H9 (cell line): Measurements from ENCODE around the gene DOCK2. TPM values are rescaled to one million over a fixed set of nuclear protein-coding genes. Genes with fewer than 3 reads are reported as not detected.

Source experiments
- DNase-seq: peaks from one replicate; pipeline ENCODE4 v3.0.0-alpha.2; 2017
- H2AFZ ChIP-seq: one replicate; pipeline ENCODE4 v1.6.1; 2013; ENCODE audit warnings: mild to moderate bottlenecking, low read length, control low read depth, moderate library complexity
- H2AK5ac ChIP-seq: 2 replicates; pipeline ENCODE4 v1.6.1; 2013; ENCODE audit warnings: low read length, control low read depth, mixed read lengths; ENCODE audit not compliant: insufficient read length
- H2BK120ac ChIP-seq: one replicate; pipeline ENCODE4 v1.6.1; 2013; ENCODE audit warnings: low read depth, mild to moderate bottlenecking, low read length, control low read depth, inconsistent platforms; ENCODE audit not compliant: poor library complexity, severe bottlenecking
- H2BK12ac ChIP-seq: 2 replicates; pipeline ENCODE4 v1.6.1; 2013; ENCODE audit warnings: low read length, control low read depth, mixed read lengths, low read depth; ENCODE audit not compliant: insufficient read length
- H2BK15ac ChIP-seq: 2 replicates; pipeline ENCODE4 v1.6.1; 2013; ENCODE audit warnings: low read depth, low read length, control low read depth
- H2BK20ac ChIP-seq: one replicate; pipeline ENCODE4 v1.6.1; 2013; ENCODE audit warnings: low read depth, mild to moderate bottlenecking, low read length, control low read depth, inconsistent platforms; ENCODE audit not compliant: poor library complexity, severe bottlenecking
- H2BK5ac ChIP-seq: 2 replicates; pipeline ENCODE4 v1.6.1; 2013; ENCODE audit warnings: low read length, control low read depth, mixed read lengths; ENCODE audit not compliant: insufficient read length
- H3K14ac ChIP-seq: 2 replicates; pipeline ENCODE4 v1.6.1; 2013; ENCODE audit warnings: low read length, control low read depth; ENCODE audit not compliant: insufficient read depth
- H3K18ac ChIP-seq: 2 replicates; pipeline ENCODE4 v1.6.1; 2013; ENCODE audit warnings: low read depth, mild to moderate bottlenecking, mixed read lengths, low read length, control low read depth; ENCODE audit not compliant: insufficient read length
- H3K23ac ChIP-seq: 2 replicates; pipeline ENCODE4 v1.6.1; 2013; ENCODE audit warnings: low read length, control low read depth, mixed read lengths, low read depth; ENCODE audit not compliant: insufficient read length
- H3K23me2 ChIP-seq: 2 replicates; pipeline ENCODE4 v1.6.1; 2013; ENCODE audit warnings: low read depth, mild to moderate bottlenecking, mixed read lengths, low read length, control low read depth; ENCODE audit not compliant: insufficient read length, poor library complexity, severe bottlenecking
- H3K27ac ChIP-seq: 2 replicates; pipeline ENCODE4 v1.5.1; 2013; ENCODE audit warnings: low read length, control low read depth, mixed read lengths, low read depth; ENCODE audit not compliant: insufficient read length
- H3K27me3 ChIP-seq: 2 replicates; pipeline ENCODE4 v1.6.1; 2013; ENCODE audit warnings: low read length, control low read depth, inconsistent platforms; ENCODE audit not compliant: insufficient read depth
- H3K4ac ChIP-seq: 2 replicates; pipeline ENCODE4 v1.6.1; 2013; ENCODE audit warnings: low read depth, mild to moderate bottlenecking, control low read depth, inconsistent platforms, low read length, moderate library complexity
- H3K4me1 ChIP-seq: 2 replicates; pipeline ENCODE4 v1.6.1; 2013; ENCODE audit warnings: low read length, control low read depth, inconsistent platforms; ENCODE audit not compliant: insufficient read depth
- H3K4me2 ChIP-seq: 2 replicates; pipeline ENCODE4 v1.6.1; 2013; ENCODE audit warnings: low read length, control low read depth, mixed read lengths; ENCODE audit not compliant: insufficient read length, insufficient read depth
- H3K56ac ChIP-seq: 2 replicates; pipeline ENCODE4 v1.6.1; 2013; ENCODE audit warnings: low read depth, mild to moderate bottlenecking, mixed read lengths, low read length, control low read depth; ENCODE audit not compliant: insufficient read length
- H3K79me1 ChIP-seq: 2 replicates; pipeline ENCODE4 v1.6.1; 2013; ENCODE audit warnings: low read depth, mild to moderate bottlenecking, moderate library complexity, low read length, control low read depth, inconsistent platforms; ENCODE audit not compliant: insufficient read depth, poor library complexity, severe bottlenecking
- H3K79me2 ChIP-seq: 2 replicates; pipeline ENCODE4 v1.6.1; 2013; ENCODE audit warnings: low read length, control low read depth, inconsistent platforms; ENCODE audit not compliant: insufficient read depth
- H3K9ac ChIP-seq: 2 replicates; pipeline ENCODE4 v1.6.1; 2013; ENCODE audit warnings: low read length, control low read depth, mixed read lengths; ENCODE audit not compliant: insufficient read length; ENCODE audit errors: extremely low read depth
- H3K9me3 ChIP-seq: one replicate; pipeline ENCODE4 v1.6.1; 2013; ENCODE audit warnings: low read depth, low read length, inconsistent platforms; ENCODE audit not compliant: control insufficient read depth
- H3T11ph ChIP-seq: one replicate; pipeline ENCODE4 v1.6.1; 2013; ENCODE audit warnings: mild to moderate bottlenecking, low read length, control low read depth, inconsistent platforms
- H4K20me1 ChIP-seq: one replicate; pipeline ENCODE4 v1.6.1; 2013; ENCODE audit not compliant: control insufficient read depth, insufficient read length, insufficient read depth
- H4K5ac ChIP-seq: 2 replicates; pipeline ENCODE4 v1.6.1; 2013; ENCODE audit warnings: low read depth, mild to moderate bottlenecking, mixed read lengths, low read length, control low read depth; ENCODE audit not compliant: insufficient read length
- H4K8ac ChIP-seq: replicated peaks from 2 replicates; pipeline ENCODE4 v1.6.1; 2013; ENCODE audit warnings: low read length, control low read depth, mixed read lengths, low read depth; ENCODE audit not compliant: insufficient read length
- H4K91ac ChIP-seq: 2 replicates; pipeline ENCODE4 v1.6.1; 2013; ENCODE audit warnings: low read depth, mild to moderate bottlenecking, moderate library complexity, mixed read lengths, low read length, control low read depth; ENCODE audit not compliant: insufficient read length
- H3K27ac Mint-ChIP-seq, 3 experiments: 2 replicates in 2 of 3; 3 replicates in 1 of 3; pipeline ENCODE4 v1.8.0; 2020 to 2021; ENCODE audit warnings: mixed read lengths in 3 of 3, mild to moderate bottlenecking in 1 of 3, moderate library complexity in 1 of 3
- H3K27me3 Mint-ChIP-seq: 2 replicates; pipeline ENCODE4 v1.8.0; 2021; ENCODE audit warnings: low read depth, mild to moderate bottlenecking, moderate library complexity, mixed read lengths
- H3K36me3 Mint-ChIP-seq, 3 experiments: 2 replicates in 2 of 3; 3 replicates in 1 of 3; pipeline ENCODE4 v1.8.0; 2020 to 2021; ENCODE audit warnings: low read depth in 3 of 3, mixed read lengths in 3 of 3; ENCODE audit not compliant: insufficient read depth in 1 of 3
- H3K4me1 Mint-ChIP-seq, 2 experiments: 2 replicates each; pipeline ENCODE4 v1.8.0; 2020; ENCODE audit warnings: mixed read lengths in 2 of 2
- H3K4me3 Mint-ChIP-seq, 2 experiments: 2 replicates in 1 of 2; 3 replicates in 1 of 2; pipeline ENCODE4 v1.8.0; 2020 to 2021; ENCODE audit warnings: mild to moderate bottlenecking in 2 of 2, mixed read lengths in 2 of 2, moderate library complexity in 1 of 2
- H3K9me3 Mint-ChIP-seq, 2 experiments: 2 replicates in 1 of 2; 3 replicates in 1 of 2; pipeline ENCODE4 v1.8.0; 2020; ENCODE audit warnings: mild to moderate bottlenecking in 2 of 2, mixed read lengths in 2 of 2, moderate library complexity in 1 of 2
- WGBS: extraction: QIAGEN DNeasy Blood & Tissue Kit; methylation state at CpG from one replicate; pipeline ENCODE4 v1.1.7; 2013; ENCODE audit warnings: missing lambda C conversion rate, low lambda C conversion rate, mixed read lengths; ENCODE audit not compliant: insufficient read length; ENCODE audit errors: extremely low coverage; 5-methylcytosine and 5-hydroxymethylcytosine counted together
- total RNA-seq: library from RNA; stranded (reverse); gene quantifications from 2 replicates; pipeline ENCODE4 v1.2.1, GENCODE V29; 2021
- TF ChIP-seq, protein P1 (sequence below): fragments of 200-600 bp; sonication (generic); conservative IDR thresholded peaks from 3 replicates; pipeline ENCODE4 v1.8.0; 2021; ENCODE audit warnings: antibody characterized with exemption, mild to moderate bottlenecking

The DOCK2 gene
- total RNA-seq, 1 experiment from 2014 or later = 7.8 TPM

DNA sequence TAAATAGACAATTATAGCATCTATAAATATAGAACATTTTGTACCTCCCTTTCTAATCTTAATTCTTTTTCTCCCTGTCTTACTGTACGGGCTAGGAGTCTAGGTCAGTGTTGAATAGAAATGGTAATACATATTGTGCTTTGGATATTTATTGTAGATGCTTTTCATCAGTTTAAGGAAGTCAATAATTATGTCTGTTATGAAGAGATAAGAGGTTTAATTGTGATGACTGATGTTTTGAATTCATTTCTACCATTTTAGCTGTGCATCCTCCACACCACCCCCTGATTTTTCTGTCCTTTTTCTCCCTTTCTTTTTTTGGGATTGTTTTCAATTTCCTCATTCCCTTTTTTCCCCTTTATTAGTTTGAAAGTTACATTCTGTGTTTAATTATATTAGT is 95.8 kb downstream of the DOCK2 start:
- Mint-ChIP-seq H3K9me3 (peaks cover 5 to 6% of the 10 kb centered on the region in 2 experiments; a peak in 3 of 5 replicates), H3K27me3 (no peaks in the 10 kb centered on the region)
- WGBS = no CpG with 5 or more reads among the region's 1 CpG

More for the DNA sequence above, 95.8 kb downstream of the DOCK2 start:
- H2BK5ac ChIP-seq = no peak overlapping the region
- Mint-ChIP-seq H3K27ac (no peak overlapping the region), H3K36me3 (peaks cover 3 to 5% (median 5%) of the 10 kb centered on the region in 3 experiments; a peak in 3 of 7 replicates), H3K4me1 (0 out of 4 replicates have a peak, but pooled peaks cover 0 to 2% of the 10 kb centered on the region in 2 experiments), H3K4me3 (no peak overlapping the region)
- H2BK15ac ChIP-seq = no peak overlapping the region
- TF ChIP-seq, protein P1, sequence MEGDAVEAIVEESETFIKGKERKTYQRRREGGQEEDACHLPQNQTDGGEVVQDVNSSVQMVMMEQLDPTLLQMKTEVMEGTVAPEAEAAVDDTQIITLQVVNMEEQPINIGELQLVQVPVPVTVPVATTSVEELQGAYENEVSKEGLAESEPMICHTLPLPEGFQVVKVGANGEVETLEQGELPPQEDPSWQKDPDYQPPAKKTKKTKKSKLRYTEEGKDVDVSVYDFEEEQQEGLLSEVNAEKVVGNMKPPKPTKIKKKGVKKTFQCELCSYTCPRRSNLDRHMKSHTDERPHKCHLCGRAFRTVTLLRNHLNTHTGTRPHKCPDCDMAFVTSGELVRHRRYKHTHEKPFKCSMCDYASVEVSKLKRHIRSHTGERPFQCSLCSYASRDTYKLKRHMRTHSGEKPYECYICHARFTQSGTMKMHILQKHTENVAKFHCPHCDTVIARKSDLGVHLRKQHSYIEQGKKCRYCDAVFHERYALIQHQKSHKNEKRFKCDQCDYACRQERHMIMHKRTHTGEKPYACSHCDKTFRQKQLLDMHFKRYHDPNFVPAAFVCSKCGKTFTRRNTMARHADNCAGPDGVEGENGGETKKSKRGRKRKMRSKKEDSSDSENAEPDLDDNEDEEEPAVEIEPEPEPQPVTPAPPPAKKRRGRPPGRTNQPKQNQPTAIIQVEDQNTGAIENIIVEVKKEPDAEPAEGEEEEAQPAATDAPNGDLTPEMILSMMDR = no peak
- H3K14ac ChIP-seq = no peak overlapping the region
- no peaks in the 10 kb centered on the region for H3K4me1 ChIP-seq
- H3K9me3 ChIP-seq = no peaks in the 10 kb centered on the region
- no peaks in the 10 kb centered on the region for H3K79me1 ChIP-seq
- no peak overlapping the region for H3T11ph ChIP-seq
- DNase-seq = no peak
- H3K27ac ChIP-seq = no peak overlapping the region
- H3K27me3 ChIP-seq = no peaks in the 10 kb centered on the region
- H3K23ac ChIP-seq = no peak overlapping the region
- no peak overlapping the region for H4K5ac ChIP-seq
- no peak overlapping the region for H2AK5ac ChIP-seq
- no peaks in the 10 kb centered on the region for H3K79me2 ChIP-seq
- no peak overlapping the region for H3K4ac ChIP-seq
- H2AFZ ChIP-seq = no peak overlapping the region
- no peaks in the 10 kb centered on the region for H4K20me1 ChIP-seq
- no peak overlapping the region for H3K18ac ChIP-seq
- H3K56ac ChIP-seq = no peak overlapping the region
- no peaks in the 10 kb centered on the region for H3K23me2 ChIP-seq
- no peak overlapping the region for H2BK120ac ChIP-seq
- no peak overlapping the region for H2BK12ac ChIP-seq
- no peak overlapping the region for H4K91ac ChIP-seq
- H4K8ac ChIP-seq = no peak overlapping the region
- no peak overlapping the region for H2BK20ac ChIP-seq
- H3K9ac ChIP-seq = no peak overlapping the region
- H3K4me2 ChIP-seq = no peak overlapping the region
